Measurements from ENCODE around the gene LUZP1.
"Not testable (repeated sequence)": the region's sequence is repeated elsewhere in the genome, so short reads cannot be mapped to it uniquely, and the experiment has no call there.

Gene LUZP1

DNA sequence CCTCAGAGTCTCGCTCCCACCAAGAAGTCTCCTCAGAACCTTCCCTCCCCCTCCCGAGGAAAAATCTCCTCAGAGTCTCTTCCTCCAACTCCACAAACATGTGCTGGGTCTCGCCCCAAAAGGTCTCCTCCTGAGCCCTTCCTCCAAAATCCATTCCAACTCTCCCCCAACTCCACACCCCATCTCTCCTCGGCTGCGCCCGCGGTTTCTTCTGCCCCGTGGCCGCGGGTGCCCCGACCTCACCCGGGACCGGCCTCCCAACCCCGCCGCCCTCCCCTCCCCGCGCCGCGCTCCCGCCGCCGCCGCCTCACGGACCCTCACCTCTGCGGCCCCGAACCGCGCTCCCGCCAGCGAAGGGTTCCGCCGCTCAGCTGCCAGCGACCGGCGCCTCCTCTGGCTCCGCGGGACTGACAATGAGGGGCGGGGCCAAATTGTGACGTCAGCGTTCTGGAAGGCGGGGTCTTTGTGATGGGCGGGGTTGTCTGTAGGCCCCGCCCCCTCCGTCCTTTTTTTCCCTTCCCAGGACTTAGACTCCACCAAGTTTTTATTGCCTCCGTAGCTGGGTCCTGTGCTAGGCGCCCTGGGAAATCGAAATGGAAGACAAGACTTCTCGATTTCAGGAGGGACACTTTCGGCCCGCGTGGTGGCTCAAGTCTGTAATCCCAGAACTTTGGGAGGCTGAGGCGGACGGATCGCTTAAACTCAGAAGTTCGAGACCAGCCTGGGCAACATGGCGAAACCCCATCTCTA lies at the start of gene LUZP1:
Gene LUZP1, minus strand, starts transcription at position 412 of the 750 bp plus-strand sequence.
- Mint-ChIP-seq H3K27me3 (no peaks in the 10 kb centered on the region), H3K27ac (peak within 1 kb of the TSS; percentile 85)
- ATAC-seq: peak; percentile 91

DNA sequence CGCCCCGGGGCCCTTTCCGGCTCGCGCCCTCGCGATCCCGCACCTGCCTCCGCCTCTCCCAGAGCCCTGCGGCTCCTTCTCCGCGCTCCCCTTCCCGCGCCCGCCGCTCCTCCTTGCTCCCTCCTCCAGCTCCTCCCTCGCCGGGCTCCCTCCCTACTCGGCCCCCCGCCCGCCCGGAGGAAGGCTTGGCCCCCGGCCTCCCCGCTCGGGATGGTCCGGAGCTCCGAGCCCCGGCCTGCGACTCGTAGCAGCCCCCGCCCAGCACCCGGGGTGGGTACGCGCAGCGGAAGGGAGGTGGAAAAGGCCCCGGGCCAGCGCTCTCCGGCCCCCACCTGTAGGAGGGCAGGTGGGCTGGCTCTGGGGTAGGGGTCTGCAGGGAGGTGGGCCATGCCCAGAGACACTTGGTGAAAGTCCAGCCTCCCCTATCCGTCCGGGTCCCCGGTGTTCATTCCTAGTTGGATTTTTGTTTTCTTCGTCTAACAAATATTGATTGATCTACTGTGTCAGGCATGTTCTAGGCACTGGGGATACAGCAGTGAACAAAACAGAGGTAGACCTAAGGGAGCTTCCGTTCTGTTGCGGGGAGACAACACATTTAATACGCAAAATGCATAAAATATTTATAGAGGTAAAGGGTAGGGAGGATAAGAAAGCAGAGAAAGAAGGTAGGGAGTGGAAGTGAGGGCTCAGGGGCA lies 48.9 kb upstream of the LUZP1 start, which contains the start of gene HTR1D:
Gene HTR1D, minus strand, starts transcription at position 82 of the 695 bp plus-strand sequence. CDS start 23,283 bp downstream, outside the sequence.
- H3K9me3 Mint-ChIP-seq: no peaks in the 10 kb centered on the region
- peak within 1 kb of the TSS; percentile 41 for H3K4me3 Mint-ChIP-seq
- H3K4me1 Mint-ChIP-seq: peaks cover 4% of the 10 kb centered on the region
- no peak within 1 kb of the TSS for H3K27ac Mint-ChIP-seq
- no peaks in the 10 kb centered on the region for H3K36me3 Mint-ChIP-seq
- peaks cover 63% of the 10 kb centered on the region for H3K27me3 Mint-ChIP-seq
- ATAC-seq: peak; percentile 35

More for the DNA sequence above, at the start of gene LUZP1:
- H3K4me3 Mint-ChIP-seq: peak within 1 kb of the TSS; percentile 99
- no peaks in the 10 kb centered on the region for H3K36me3 Mint-ChIP-seq
- no peaks in the 10 kb centered on the region for H3K9me3 Mint-ChIP-seq
- peaks cover 29% of the 10 kb centered on the region for H3K4me1 Mint-ChIP-seq

DNA sequence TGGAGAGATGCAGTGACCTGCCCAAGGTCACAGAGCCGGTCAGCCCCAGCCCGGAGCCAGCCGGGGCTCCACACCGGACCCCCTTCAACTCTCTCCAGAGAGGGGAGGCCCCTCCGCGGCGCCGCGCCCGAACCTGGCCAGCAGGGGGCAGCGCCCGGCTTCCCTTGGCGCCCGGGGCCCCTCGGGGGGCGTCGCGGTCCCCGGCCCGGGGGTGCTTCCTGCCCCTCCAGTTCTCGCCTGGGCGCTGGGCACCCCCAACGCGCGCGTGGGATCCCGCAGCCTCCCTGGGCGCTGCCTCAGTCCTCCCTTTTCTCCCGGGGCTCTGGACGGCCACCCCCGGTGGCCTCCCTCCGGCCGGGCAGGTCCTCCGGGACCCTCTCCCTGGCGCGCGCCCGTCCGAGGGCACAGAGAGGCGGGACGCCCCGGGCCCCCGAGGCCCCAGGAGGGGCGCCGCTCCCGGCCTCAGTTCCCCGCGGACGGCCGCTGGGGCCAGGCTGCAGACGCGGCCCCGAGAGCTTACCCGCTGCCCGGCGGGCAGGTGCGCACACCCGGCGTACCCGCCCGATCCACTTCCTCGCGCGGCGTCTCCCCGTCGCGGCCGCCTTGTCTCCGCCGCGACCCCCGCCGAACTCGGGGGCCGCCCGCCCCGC lies 48.2 kb upstream of the LUZP1 start:
- Mint-ChIP-seq H3K36me3 (no peaks in the 10 kb centered on the region), H3K9me3 (no peaks in the 10 kb centered on the region), H3K4me1 (peaks cover 4% of the 10 kb centered on the region), H3K4me3 (peak overlapping the region; percentile 41), H3K27me3 (peaks cover 69% of the 10 kb centered on the region), H3K27ac (no peak overlapping the region)
- ATAC-seq: peak; percentile 47

DNA sequence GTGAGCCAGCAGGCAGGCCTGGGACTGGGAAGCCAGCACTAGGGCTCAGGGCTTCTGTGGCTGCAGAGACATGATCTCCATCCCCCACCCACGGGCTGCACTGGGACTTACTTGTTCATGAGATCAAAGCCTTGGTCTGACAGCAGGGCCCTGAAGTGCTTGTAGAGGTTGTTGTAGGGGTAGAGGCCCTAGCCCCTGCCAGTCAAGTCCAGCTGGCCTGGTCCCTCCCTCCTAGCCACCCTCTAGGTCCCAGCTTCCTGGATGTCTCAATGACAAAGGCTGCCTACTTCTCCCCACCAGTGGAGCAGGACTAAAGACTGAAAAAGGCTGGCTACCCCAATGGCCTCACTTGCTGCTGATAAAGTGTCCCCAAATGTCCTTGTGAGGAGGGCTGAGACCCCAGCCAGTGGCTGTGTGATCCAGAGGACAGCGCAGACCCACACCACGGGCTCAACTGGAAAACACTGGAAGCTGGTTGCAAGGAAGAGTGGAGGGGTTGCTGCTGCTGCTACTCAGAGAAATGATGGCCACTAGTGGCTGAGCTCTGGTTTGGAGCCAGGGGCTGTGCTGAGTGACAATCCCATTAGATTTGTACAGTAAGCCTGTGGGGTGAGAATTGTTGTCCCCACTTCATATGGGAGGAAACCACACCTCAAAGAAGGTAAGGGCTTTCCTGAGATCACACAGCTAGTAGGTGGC lies 47.2 kb upstream of the LUZP1 start:
- no peak overlapping the region for H3K4me3 Mint-ChIP-seq
- H3K36me3 Mint-ChIP-seq: no peaks in the 10 kb centered on the region
- peaks cover 4% of the 10 kb centered on the region for H3K4me1 Mint-ChIP-seq
- H3K27me3 Mint-ChIP-seq: peaks cover 74% of the 10 kb centered on the region
- no peaks in the 10 kb centered on the region for H3K9me3 Mint-ChIP-seq
- no peak for ATAC-seq
- H3K27ac Mint-ChIP-seq: no peak overlapping the region

DNA sequence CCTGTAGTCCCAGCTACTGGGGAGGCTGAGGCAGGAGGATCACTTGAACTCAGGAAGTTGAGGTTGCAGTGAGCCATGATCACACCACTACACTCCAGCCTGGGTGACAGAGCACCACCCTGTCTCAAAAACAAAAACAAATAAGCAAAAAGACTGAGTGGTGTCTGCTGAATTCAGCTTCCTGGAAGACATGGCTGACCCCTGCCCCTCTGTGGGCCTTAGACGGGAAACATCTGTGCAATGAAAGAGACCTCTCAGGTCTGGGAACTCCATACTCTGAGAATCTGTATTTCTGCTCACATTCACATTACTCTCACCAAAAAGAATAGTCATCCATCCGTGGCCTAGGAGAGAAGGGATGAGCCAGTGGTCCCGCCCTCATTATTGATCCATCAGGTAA lies 46.6 kb upstream of the LUZP1 start:
- Mint-ChIP-seq H3K36me3 (no peaks in the 10 kb centered on the region), H3K27ac (no peak overlapping the region), H3K9me3 (no peaks in the 10 kb centered on the region), H3K27me3 (peaks cover 69% of the 10 kb centered on the region), H3K4me1 (peaks cover 4% of the 10 kb centered on the region), H3K4me3 (no peak overlapping the region)
- no peak for ATAC-seq

DNA sequence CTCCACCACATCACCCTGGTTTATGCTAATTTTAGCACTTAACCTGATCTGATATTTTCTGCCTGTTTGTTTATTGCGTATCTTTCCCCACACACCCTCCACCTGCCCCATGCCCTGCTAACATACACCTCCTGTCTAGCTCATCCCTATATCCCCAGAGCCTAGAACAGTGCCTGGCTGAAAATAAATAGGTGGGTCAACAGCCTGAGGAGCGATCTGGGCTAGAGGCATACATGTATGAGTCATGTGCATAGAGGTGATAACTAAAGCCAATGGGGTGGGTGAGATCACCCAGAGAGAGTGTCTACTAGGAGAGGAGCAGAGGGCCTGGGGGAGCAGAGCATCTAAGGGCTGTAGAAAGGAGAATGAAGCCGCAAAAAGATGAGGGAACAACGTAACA lies 46.0 kb upstream of the LUZP1 start:
- no peak for ATAC-seq
- Mint-ChIP-seq H3K4me1 (peaks cover 4% of the 10 kb centered on the region), H3K36me3 (no peaks in the 10 kb centered on the region), H3K9me3 (no peaks in the 10 kb centered on the region), H3K4me3 (no peak overlapping the region), H3K27me3 (peaks cover 63% of the 10 kb centered on the region), H3K27ac (no peak overlapping the region)

DNA sequence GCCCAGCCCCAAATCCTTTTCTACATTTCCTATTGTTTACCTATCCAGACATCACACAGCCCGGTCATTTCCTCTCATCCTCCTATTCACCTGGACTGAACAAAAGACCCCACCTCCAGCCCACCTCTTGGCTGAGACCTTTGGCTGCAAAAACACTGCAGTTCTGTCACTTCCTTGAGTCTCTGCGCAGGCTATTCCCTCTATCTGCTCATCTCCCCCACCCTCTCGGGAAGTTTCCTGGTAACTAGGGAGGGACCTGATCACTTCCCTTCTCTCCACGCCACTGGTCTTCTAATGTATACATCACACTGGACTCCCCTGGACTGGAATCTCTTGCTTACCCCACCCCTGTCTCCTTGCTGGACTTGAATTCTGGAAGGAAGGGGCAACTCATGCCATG lies 43.3 kb upstream of the LUZP1 start:
- Mint-ChIP-seq H3K4me3 (no peak overlapping the region), H3K27me3 (peaks cover 40% of the 10 kb centered on the region), H3K27ac (no peak overlapping the region), H3K4me1 (no peaks in the 10 kb centered on the region), H3K9me3 (no peaks in the 10 kb centered on the region), H3K36me3 (no peaks in the 10 kb centered on the region)
- no peak for ATAC-seq

DNA sequence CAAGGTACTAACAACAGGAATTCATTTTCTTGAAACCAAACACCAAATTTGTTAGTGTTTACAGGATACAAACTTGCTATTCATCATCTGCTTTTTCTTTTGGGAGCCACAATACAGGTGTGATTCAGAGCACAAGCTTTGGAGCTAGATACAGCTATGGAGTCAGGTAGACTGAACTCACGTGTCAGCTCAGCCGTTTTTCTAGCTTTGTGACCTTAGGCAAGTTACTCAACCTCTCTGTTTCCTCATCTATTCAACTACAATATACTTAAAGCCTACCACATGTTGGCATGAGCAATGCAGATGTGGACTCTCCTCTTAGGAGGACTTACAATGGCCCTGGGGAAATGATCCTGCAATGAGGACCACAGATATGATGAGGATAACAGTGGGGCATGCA lies 42.3 kb upstream of the LUZP1 start:
- Mint-ChIP-seq H3K27ac (no peak overlapping the region), H3K9me3 (no peaks in the 10 kb centered on the region), H3K27me3 (peaks cover 50% of the 10 kb centered on the region), H3K4me3 (no peak overlapping the region), H3K36me3 (no peaks in the 10 kb centered on the region), H3K4me1 (no peaks in the 10 kb centered on the region)
- ATAC-seq: no peak

DNA sequence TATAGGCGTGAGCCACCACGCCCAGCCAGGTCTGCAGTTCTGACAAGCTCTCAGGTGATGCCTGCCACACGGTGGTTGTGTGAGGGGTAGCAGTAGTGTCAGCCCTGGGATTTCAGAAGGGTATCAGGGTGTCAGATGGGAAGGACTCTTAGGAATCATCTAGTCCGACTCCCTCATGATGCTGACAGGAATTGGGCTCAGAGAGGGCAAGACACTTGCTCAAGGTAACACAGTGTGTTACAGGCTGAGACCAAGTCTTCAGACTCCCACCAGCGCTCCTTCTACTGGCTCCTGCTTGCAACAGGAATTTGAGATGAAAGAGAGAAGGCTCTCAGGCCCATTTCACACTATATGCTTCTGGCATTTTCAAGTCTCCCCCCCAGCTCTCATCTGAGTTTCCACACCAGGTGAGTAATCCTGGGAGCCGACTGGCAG lies 41.7 kb upstream of the LUZP1 start:
- no peak for ATAC-seq
- H3K36me3 Mint-ChIP-seq: no peaks in the 10 kb centered on the region
- no peaks in the 10 kb centered on the region for H3K4me1 Mint-ChIP-seq
- no peaks in the 10 kb centered on the region for H3K9me3 Mint-ChIP-seq
- H3K27me3 Mint-ChIP-seq: peaks cover 56% of the 10 kb centered on the region
- no peak overlapping the region for H3K4me3 Mint-ChIP-seq
- H3K27ac Mint-ChIP-seq: no peak overlapping the region

DNA sequence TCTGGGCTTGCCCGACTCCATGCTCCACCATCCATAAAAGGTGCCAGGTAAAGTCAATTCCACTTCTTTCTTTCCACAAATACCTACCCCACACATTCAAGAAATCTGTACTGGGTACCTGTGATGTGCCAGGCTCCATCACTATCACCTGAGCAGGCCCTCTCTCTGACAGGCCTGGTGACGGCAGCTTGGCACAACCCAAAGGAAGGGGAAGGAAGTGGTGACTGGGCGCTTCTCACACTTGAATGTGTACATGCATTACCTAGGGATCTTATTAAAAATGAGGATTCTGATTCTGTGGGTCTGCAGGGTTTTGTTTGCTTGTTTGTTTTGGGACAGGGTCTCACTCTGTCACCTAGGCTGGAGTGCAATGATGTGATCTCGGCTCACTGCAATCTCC lies 41.1 kb upstream of the LUZP1 start:
- Mint-ChIP-seq H3K4me1 (no peaks in the 10 kb centered on the region), H3K27me3 (peaks cover 53% of the 10 kb centered on the region)
- no peak for ATAC-seq

DNA sequence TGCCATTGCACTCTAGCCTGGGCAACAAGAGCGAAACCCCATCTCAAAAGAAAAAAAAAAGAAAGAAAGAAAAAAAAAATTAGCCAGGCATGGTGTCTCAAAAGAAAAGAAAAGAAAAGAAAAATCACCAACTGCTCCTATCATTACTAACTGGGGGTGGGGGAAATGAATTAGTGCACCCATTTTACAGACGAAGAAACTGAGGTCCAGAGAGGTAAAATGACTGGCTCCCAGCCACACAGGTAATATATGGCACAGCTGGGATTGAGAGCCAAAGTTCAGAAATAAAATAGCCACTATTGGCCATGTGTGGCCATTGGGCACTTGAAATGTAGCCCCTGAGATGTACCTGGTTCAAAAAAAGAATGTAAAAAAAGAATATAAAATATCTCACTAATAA lies 39.9 kb upstream of the LUZP1 start:
- no peaks in the 10 kb centered on the region for H3K4me1 Mint-ChIP-seq
- peaks cover 53% of the 10 kb centered on the region for H3K27me3 Mint-ChIP-seq
- no peaks in the 10 kb centered on the region for H3K9me3 Mint-ChIP-seq
- H3K4me3 Mint-ChIP-seq: no peak overlapping the region
- no peaks in the 10 kb centered on the region for H3K36me3 Mint-ChIP-seq
- no peak for ATAC-seq
- H3K27ac Mint-ChIP-seq: no peak overlapping the region

More for the DNA sequence above, 41.1 kb upstream of the LUZP1 start:
- Mint-ChIP-seq H3K27ac (no peak overlapping the region), H3K9me3 (no peaks in the 10 kb centered on the region), H3K4me3 (no peak overlapping the region), H3K36me3 (no peaks in the 10 kb centered on the region)

DNA sequence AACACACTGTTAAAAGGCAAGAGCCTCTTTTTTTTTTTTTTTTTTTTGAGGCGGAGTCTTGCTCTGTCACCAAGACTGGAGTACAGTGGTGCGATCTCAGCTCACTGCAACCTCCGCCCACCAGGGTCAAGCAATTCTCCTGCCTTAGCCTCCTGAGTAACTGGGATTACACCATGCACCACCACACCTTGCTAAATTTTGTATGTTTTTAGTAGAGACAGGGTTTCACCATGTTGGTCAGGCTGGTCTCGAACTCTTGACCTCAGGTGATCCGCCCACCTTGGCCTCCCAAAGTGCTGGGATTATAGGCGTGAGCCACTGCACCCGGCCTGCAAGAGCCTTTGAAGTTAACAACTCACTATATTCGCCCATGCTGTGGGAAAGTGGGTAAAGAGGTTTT lies 39.1 kb upstream of the LUZP1 start:
- not testable (repeated sequence) for H3K36me3 Mint-ChIP-seq, H3K9me3 Mint-ChIP-seq, ATAC-seq, H3K27ac Mint-ChIP-seq, H3K4me1 Mint-ChIP-seq, H3K4me3 Mint-ChIP-seq
- peaks cover 45% of the 10 kb centered on the region for H3K27me3 Mint-ChIP-seq

DNA sequence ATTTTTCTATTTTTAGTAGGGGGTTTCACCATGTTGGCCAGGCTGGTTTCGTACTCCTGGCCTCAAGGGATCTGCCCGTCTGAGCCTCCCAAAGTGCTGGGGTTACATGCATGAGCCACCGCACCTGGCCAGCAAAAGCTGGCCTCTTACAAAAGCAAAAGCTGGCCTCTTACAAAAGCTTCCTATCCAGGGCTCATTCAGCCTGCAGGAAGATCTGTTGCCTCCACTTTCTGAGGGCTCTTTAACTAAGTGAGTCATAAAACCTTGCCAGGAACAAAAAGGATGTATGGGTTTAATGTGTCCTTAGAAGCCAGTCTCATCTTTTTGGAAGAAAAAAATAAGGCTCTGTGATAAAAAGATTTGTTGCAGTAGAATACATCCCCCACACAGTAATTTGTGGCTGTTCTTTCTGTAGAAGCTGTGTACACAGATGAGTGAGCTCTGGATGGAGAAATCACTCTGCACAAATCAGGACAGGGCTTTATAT lies 33.6 kb upstream of the LUZP1 start:
- no peak overlapping the region for H3K27ac Mint-ChIP-seq
- H3K27me3 Mint-ChIP-seq: peaks cover 32% of the 10 kb centered on the region
- no peaks in the 10 kb centered on the region for H3K36me3 Mint-ChIP-seq
- no peaks in the 10 kb centered on the region for H3K9me3 Mint-ChIP-seq
- no peak for ATAC-seq
- peaks cover 7% of the 10 kb centered on the region for H3K4me1 Mint-ChIP-seq
- H3K4me3 Mint-ChIP-seq: no peak overlapping the region

DNA sequence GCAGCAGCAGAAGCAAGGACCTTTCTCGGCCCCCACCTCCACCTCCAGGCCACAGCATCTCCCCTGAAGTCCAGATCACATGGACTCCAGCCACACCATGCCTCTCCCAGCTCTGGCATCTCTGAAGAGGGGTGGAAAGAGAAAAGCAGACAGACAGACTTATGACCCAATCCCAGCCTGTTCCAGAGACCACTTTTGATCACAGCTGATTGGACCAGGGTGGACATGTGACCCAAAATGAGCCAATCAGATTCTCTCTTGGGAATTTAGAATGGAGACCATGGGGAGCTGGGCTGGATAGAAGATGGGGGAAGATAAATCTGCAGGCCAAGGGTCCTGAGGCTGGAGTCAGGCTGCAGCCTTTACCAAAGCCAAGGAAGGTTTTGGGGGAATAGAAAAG lies 32.2 kb upstream of the LUZP1 start:
- Mint-ChIP-seq H3K4me3 (no peak overlapping the region), H3K4me1 (peaks cover 7% of the 10 kb centered on the region), H3K9me3 (no peaks in the 10 kb centered on the region), H3K27ac (no peak overlapping the region), H3K36me3 (no peaks in the 10 kb centered on the region), H3K27me3 (peaks cover 21% of the 10 kb centered on the region)
- ATAC-seq: no peak

DNA sequence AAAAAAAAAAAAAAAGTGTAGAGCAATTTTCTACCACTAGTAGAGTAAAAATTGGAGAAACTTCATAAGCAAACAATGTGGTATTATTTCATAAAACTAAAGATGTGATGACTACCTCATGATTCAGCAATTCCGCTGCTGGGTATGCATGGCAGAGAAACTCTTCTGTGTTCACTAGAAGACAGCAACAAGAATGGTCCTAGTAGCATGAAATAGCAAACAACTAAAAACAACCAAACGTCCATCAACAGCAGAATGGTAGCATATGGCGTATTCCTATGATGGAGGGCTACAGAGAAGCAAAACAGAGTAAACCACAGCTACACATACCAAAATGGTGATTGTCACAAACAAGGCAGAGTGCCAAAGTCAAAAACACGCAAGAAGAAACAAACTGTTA lies 29.7 kb upstream of the LUZP1 start:
- Mint-ChIP-seq H3K4me1 (peaks cover 7% of the 10 kb centered on the region), H3K36me3 (no peaks in the 10 kb centered on the region), H3K27ac (no peak overlapping the region), H3K4me3 (no peak overlapping the region), H3K27me3 (peaks cover 12% of the 10 kb centered on the region), H3K9me3 (no peaks in the 10 kb centered on the region)
- no peak for ATAC-seq

Data from stimulated activated memory B cell treated with anti-CD40 and anti-IgM and Interleukin-4, amounts not matched to agents 10 μg/mL and 1 μg/mL and 100 μg/mL, for 72 hours (primary cell).